CD4-positive, alpha-beta T cell (primary cell): ENCODE measurements around the gene PCLO. TPM values are rescaled to one million over a fixed set of nuclear protein-coding genes. Genes with fewer than 3 reads are reported as not detected.

Experiments used
- ATAC-seq: fragments of 200-7000 bp; cut with Tn5 transposase; one replicate; pipeline ENCODE4 v1.10.0; 2022; ENCODE audit warnings: mild to moderate bottlenecking; ENCODE audit not compliant: poor library complexity
- CTCF ChIA-PET: fragments of 350-600 bp; sonication (Branson Sonifier 250); formaldehyde crosslinking; loops from one replicate; lab custom pipeline; 2021; ENCODE audit warnings: antibody characterized with exemption, inconsistent platforms; lab: Charles Lee
- POLR2A ChIA-PET: fragments of 350-600 bp; sonication (Branson Sonifier 250); formaldehyde crosslinking; loops from one replicate; lab custom pipeline; 2021; ENCODE audit warnings: antibody characterized with exemption, inconsistent platforms; lab: Charles Lee
- DNase-seq, 14 experiments: peaks; one replicate each; pipeline ENCODE4 v3.0.0-alpha.2; 2013 to 2020; ENCODE audit warnings: mixed read lengths in 2 of 14
- H3K27ac ChIP-seq, 2 donors: one replicate each; pipeline versions ENCODE4 v1.5.1 to v1.7.0; 2013; ENCODE audit warnings: low read length in 2 of 2, low read depth in 1 of 2, mild to moderate bottlenecking in 1 of 2
- H3K27me3 ChIP-seq, 2 experiments: 1 replicate in 1 of 2; 2 replicates in 1 of 2; pipeline versions ENCODE4 v1.6.1 to v1.7.0; 2013; ENCODE audit warnings: low read length in 2 of 2, control low read depth in 1 of 2, mild to moderate bottlenecking in 1 of 2, moderate library complexity in 1 of 2; ENCODE audit not compliant: insufficient read depth in 2 of 2, control insufficient read depth in 1 of 2
- H3K36me3 ChIP-seq: one replicate; pipeline ENCODE4 v1.6.1; 2013; ENCODE audit warnings: low read length, control low read depth; ENCODE audit not compliant: insufficient read depth
- H3K4me1 ChIP-seq: one replicate; pipeline ENCODE4 v1.6.1; 2013; ENCODE audit warnings: low read length, control low read depth; ENCODE audit not compliant: insufficient read depth
- H3K4me3 ChIP-seq: one replicate; pipeline ENCODE4 v1.5.1; 2013; ENCODE audit warnings: mild to moderate bottlenecking, low read length, moderate library complexity
- H3K9me3 ChIP-seq, 2 experiments: 1 replicate in 1 of 2; 2 replicates in 1 of 2; pipeline versions ENCODE4 v1.6.1 to v1.7.0; 2013; ENCODE audit warnings: low read length in 2 of 2, mild to moderate bottlenecking in 2 of 2, control low read depth in 1 of 2, moderate library complexity in 1 of 2; ENCODE audit not compliant: control insufficient read depth in 1 of 2, insufficient read depth in 1 of 2
- H3K27ac Mint-ChIP-seq: one replicate; pipeline ENCODE4 v1.8.0; 2020; ENCODE audit warnings: mixed read lengths
- H3K27me3 Mint-ChIP-seq: one replicate; pipeline ENCODE4 v1.8.0; 2021; ENCODE audit warnings: mixed read lengths
- H3K36me3 Mint-ChIP-seq: one replicate; pipeline ENCODE4 v1.8.0; 2021; ENCODE audit warnings: low read depth, mixed read lengths
- H3K4me1 Mint-ChIP-seq: one replicate; pipeline ENCODE4 v1.8.0; 2021; ENCODE audit warnings: low read depth, mixed read lengths
- H3K4me3 Mint-ChIP-seq: one replicate; pipeline ENCODE4 v1.8.0; 2020; ENCODE audit warnings: mild to moderate bottlenecking, mixed read lengths
- H3K9me3 Mint-ChIP-seq: one replicate; pipeline ENCODE4 v1.8.0; 2020; ENCODE audit warnings: mixed read lengths
- intact Hi-C, 2 experiments: fragments of 100-400 bp; cut with DNase I in 1 of 2; cut with micrococcal nuclease in 1 of 2; formaldehyde crosslinking; loops; one replicate each; pipeline versions ENCODE4 v1.15.1 to v1.9.0; 2023 to 2025; cut with DNase I, micrococcal nuclease
- total RNA-seq, 174 experiments: library from RNA in 2 of 174; stranded (reverse) in 2 of 174; gene quantifications; one replicate each; pipeline ENCODE4 v1.2.3 and lab custom pipeline; 2021 to 2026
- TF ChIP-seq, protein P1 (sequence below): fragments of 200-600 bp; IDR thresholded peaks from one replicate; pipeline ENCODE4 v1.8.0; 2022; ENCODE audit warnings: antibody characterized with exemption, mild to moderate bottlenecking

PCLO gene
- total RNA-seq, 2 experiments from 2014 or later = not detected

DNA sequence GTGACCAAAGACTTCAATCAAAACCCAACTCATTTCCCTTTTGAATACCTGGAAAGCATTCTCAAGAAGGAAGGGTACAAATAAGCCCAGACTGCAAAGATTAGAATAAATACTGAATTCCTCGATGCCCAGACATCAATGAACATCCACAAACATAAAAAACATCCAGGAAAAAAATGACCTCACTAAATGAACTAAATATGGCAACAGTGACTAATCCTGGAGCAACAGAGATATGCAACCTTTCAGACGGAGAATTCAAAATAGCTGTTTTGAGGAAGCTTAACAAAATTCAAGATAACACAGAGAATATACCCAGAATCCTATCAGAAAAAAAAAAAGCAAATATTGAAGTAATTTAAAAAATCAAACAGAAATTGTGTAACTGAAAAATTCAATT, 43.2 kb downstream of the PCLO start:
- Histone ChIP-seq H3K27ac (no peak overlapping the region), H3K9me3 (peaks cover 9 to 14% of the 10 kb centered on the region in 2 experiments), H3K27me3 (no peaks in the 10 kb centered on the region), H3K4me1 (no peaks in the 10 kb centered on the region), H3K36me3 (no peaks in the 10 kb centered on the region), H3K4me3 (no peak overlapping the region)
- H3K36me3 Mint-ChIP-seq = no peaks in the 10 kb centered on the region
- no peak for DNase-seq
- ATAC-seq = no peak
- intact Hi-C loops = no loop called here
- H3K4me3 Mint-ChIP-seq = no peak overlapping the region
- ChIA-PET POLR2A (no interaction called here), CTCF (no interaction called here)
- H3K9me3 Mint-ChIP-seq = peaks cover 7% of the 10 kb centered on the region
- H3K27ac Mint-ChIP-seq = no peak overlapping the region
- no peaks in the 10 kb centered on the region for H3K4me1 Mint-ChIP-seq
- TF ChIP-seq, protein P1, sequence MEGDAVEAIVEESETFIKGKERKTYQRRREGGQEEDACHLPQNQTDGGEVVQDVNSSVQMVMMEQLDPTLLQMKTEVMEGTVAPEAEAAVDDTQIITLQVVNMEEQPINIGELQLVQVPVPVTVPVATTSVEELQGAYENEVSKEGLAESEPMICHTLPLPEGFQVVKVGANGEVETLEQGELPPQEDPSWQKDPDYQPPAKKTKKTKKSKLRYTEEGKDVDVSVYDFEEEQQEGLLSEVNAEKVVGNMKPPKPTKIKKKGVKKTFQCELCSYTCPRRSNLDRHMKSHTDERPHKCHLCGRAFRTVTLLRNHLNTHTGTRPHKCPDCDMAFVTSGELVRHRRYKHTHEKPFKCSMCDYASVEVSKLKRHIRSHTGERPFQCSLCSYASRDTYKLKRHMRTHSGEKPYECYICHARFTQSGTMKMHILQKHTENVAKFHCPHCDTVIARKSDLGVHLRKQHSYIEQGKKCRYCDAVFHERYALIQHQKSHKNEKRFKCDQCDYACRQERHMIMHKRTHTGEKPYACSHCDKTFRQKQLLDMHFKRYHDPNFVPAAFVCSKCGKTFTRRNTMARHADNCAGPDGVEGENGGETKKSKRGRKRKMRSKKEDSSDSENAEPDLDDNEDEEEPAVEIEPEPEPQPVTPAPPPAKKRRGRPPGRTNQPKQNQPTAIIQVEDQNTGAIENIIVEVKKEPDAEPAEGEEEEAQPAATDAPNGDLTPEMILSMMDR = no peak
- H3K27me3 Mint-ChIP-seq = no peaks in the 10 kb centered on the region

DNA sequence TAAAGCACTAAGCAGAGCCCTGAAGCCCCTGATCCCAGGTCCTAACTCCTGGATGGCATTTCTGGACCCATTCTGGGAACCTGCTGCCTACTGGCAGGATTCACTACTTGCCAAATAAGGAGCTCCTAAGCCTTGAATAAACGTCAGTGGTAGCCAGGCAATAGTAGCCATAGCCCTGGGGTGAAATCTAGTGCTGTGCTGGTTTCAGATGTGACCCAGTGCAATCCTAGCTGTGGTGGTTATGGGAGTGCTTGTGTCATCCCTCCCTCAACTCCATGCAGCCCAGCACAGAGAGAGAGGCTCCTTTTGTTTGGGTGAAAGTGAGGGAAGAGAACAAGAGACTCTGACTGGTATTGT, 43.7 kb downstream of the PCLO start:
- no peak for ATAC-seq
- H3K27ac Mint-ChIP-seq = no peak overlapping the region
- no peaks in the 10 kb centered on the region for H3K36me3 ChIP-seq

DNA sequence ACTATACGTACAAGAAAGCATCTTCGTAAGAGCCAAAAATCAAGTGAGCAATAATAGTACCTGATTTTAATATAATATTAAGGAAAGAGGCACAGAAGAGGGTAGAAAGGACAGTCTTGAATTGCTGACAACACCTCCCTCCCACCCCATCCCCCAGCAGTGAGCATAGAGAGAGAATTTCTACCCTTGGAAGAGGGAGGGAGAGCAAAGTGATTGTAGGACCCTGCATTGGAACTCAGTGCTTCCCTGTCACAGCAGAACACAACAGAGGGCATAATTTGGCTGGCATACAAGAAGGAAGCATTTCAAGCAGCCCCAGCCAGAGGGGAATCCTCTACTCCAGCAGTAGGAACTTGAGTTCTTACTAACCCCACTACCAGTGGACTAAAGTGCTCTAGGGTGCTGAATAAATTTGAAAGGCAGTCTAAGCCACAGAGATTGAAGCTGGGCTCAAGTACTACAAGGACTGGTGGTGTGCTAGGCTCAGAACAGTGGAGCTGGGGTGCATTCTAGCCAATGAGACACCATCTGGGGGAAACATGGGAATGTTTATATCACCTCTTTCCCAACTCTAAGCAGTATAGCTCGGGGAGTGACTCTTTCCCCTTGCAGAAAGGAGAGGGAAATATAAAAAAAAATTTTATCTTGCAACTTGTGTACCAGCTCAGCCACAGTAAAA, 44.2 kb downstream of the PCLO start:
- POLR2A ChIA-PET = no interaction called here

More for the DNA sequence above, 43.7 kb downstream of the PCLO start:
- peaks cover 9 to 10% of the 10 kb centered on the region in 2 experiments for H3K9me3 ChIP-seq
- no peak overlapping the region for H3K4me3 Mint-ChIP-seq
- no peaks in the 10 kb centered on the region for H3K36me3 Mint-ChIP-seq
- no peak for DNase-seq
- no peaks in the 10 kb centered on the region for H3K27me3 ChIP-seq
- peaks cover 7% of the 10 kb centered on the region for H3K9me3 Mint-ChIP-seq
- intact Hi-C loops = no loop called here
- TF ChIP-seq, protein P1 = no peak
- H3K4me1 ChIP-seq = no peaks in the 10 kb centered on the region
- no peaks in the 10 kb centered on the region for H3K4me1 Mint-ChIP-seq
- H3K4me3 ChIP-seq = no peak overlapping the region
- H3K27ac ChIP-seq = no peak overlapping the region
- POLR2A ChIA-PET = no interaction called here
- no peaks in the 10 kb centered on the region for H3K27me3 Mint-ChIP-seq
- CTCF ChIA-PET = no interaction called here

More for the DNA sequence above, 44.2 kb downstream of the PCLO start:
- Histone ChIP-seq H3K9me3 (peaks cover 5 to 8% of the 10 kb centered on the region in 2 experiments), H3K27ac (no peak overlapping the region), H3K27me3 (no peaks in the 10 kb centered on the region), H3K4me1 (no peaks in the 10 kb centered on the region), H3K36me3 (no peaks in the 10 kb centered on the region), H3K4me3 (no peak overlapping the region)
- DNase-seq (no peak), ATAC-seq (no peak)
- no peaks in the 10 kb centered on the region for H3K36me3 Mint-ChIP-seq
- TF ChIP-seq, protein P1 = no peak
- no peak overlapping the region for H3K4me3 Mint-ChIP-seq
- H3K27ac Mint-ChIP-seq = no peak overlapping the region
- no peaks in the 10 kb centered on the region for H3K27me3 Mint-ChIP-seq
- CTCF ChIA-PET = no interaction called here
- no peaks in the 10 kb centered on the region for H3K4me1 Mint-ChIP-seq
- intact Hi-C loops = no loop called here
- peaks cover 7% of the 10 kb centered on the region for H3K9me3 Mint-ChIP-seq
